Thoracic aorta (tissue), 2 donors: Measurements from ENCODE around the gene CNTLN. TPM values are rescaled to one million over a fixed set of nuclear protein-coding genes. Genes with fewer than 3 reads are reported as not detected.
A peak's percentile ranks its signal among the peaks of the same experiment; 100 is the strongest.

Experiments used
- ATAC-seq: fragments of 150-250 bp; one replicate; pipeline ENCODE4 v1.8.0; 2017; ENCODE audit warnings: low read depth; ENCODE audit not compliant: insufficient number of reproducible peaks, low FRiP score
- DNase-seq: peaks from one replicate; pipeline ENCODE4 v3.0.0-alpha.2; 2020; ENCODE audit warnings: low spot score
- H3K27ac ChIP-seq, 2 donors: fragments of 200-600 bp; sonication (generic); 1 replicate in 1 of 2; 2 replicates in 1 of 2; pipeline ENCODE4 v1.5.1; 2016; ENCODE audit warnings: mild to moderate bottlenecking in 2 of 2, moderate library complexity in 2 of 2
- H3K27me3 ChIP-seq: fragments of 200-600 bp; sonication (generic); replicated peaks from 2 replicates; pipeline ENCODE4 v1.6.0; 2016; ENCODE audit warnings: mild to moderate bottlenecking; ENCODE audit not compliant: insufficient read depth
- H3K36me3 ChIP-seq: fragments of 200-600 bp; sonication (generic); one replicate; pipeline ENCODE4 v1.5.1; 2016
- H3K4me1 ChIP-seq, 2 donors: fragments of 200-600 bp; sonication (generic); 1 replicate in 1 of 2; 2 replicates in 1 of 2; pipeline versions ENCODE4 v1.5.1 to v1.6.0; 2016; ENCODE audit warnings: low read depth in 2 of 2, mild to moderate bottlenecking in 1 of 2; ENCODE audit not compliant: control insufficient read depth in 1 of 2
- H3K4me3 ChIP-seq: fragments of 200-600 bp; sonication (generic); 2 replicates; pipeline ENCODE4 v1.5.1; 2016; ENCODE audit warnings: mild to moderate bottlenecking
- H3K9me3 ChIP-seq: fragments of 200-600 bp; sonication (generic); 2 replicates; pipeline ENCODE4 v1.5.1; 2016
- CTCF ChIP-seq: fragments of 200-600 bp; sonication (generic); IDR thresholded peaks from one replicate; pipeline ENCODE4 v1.5.1; 2019; ENCODE audit warnings: antibody characterized with exemption
- total RNA-seq, 2 donors: library from RNA; depleted of rRNA; stranded (reverse); fragments of >200 nt; gene quantifications; one replicate each; pipeline versions ENCODE4 v1.1.0 to v1.2.3, GENCODE V29; 2016

CNTLN gene
- total RNA-seq, 2 donors from 2014 or later = 11.4 to 16.4 TPM

GRCh38 chr9:17531642-17532254 is 396.9 kb downstream of the CNTLN start:
- H3K4me3 ChIP-seq = no peak overlapping the region
- H3K9me3 ChIP-seq = no peaks in the 10 kb centered on the region
- peak; percentile 47 for TF ChIP-seq CTCF
- no peak for DNase-seq
- no peaks in the 10 kb centered on the region for H3K4me1 ChIP-seq
- H3K36me3 ChIP-seq = no peaks in the 10 kb centered on the region
- H3K27ac ChIP-seq = no peak overlapping the region
- no peaks in the 10 kb centered on the region for H3K27me3 ChIP-seq
- ATAC-seq = no peak

DNA sequence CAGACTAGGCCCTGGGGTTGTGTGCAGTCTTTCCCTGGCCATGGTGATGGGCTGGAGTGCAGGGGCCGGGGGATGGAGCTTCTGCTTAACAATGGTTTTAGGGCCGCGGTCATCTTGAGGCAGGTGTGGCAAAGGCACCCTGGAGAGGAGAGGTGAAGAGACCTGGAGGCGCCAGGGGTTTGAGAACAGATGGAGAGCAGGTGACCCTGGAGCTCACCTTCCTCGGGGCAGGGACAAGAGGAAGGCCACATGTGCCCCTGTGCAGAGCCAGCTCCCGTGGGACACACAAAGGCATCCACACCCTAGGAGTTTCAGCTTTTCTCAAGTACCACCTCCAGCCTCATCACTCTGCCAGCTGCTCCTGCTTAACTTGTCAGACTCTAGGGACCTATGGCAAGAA is 397.6 kb downstream of the CNTLN start:
- ATAC-seq (no peak), DNase-seq (no peak)
- H3K4me1 ChIP-seq = no peaks in the 10 kb centered on the region
- TF ChIP-seq CTCF = no peak
- no peaks in the 10 kb centered on the region for H3K9me3 ChIP-seq
- H3K4me3 ChIP-seq = no peak overlapping the region
- H3K27ac ChIP-seq = no peak overlapping the region
- no peaks in the 10 kb centered on the region for H3K27me3 ChIP-seq
- no peaks in the 10 kb centered on the region for H3K36me3 ChIP-seq

DNA sequence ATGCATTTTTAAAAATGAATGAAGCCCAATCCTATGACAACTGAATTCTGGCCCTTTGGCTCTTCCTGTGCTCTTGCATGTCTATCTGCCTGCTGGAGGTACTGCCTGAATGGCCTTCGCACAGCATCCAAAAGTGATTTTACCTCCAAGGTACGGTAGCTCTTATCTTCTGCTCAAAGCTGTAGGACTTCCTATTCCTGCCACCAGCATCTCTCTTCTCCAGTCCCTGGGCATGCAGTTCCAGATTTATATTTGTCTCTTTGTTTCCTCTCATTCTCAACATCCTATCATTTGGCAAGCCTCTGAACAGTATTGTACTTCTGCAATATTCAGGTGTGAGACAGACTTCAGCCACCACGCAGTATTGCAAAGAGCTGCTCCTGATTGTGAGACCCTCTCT is 400.3 kb downstream of the CNTLN start:
- Histone ChIP-seq H3K9me3 (no peaks in the 10 kb centered on the region), H3K27me3 (no peaks in the 10 kb centered on the region), H3K4me3 (no peak overlapping the region), H3K4me1 (no peaks in the 10 kb centered on the region), H3K36me3 (no peaks in the 10 kb centered on the region), H3K27ac (no peak overlapping the region)
- TF ChIP-seq CTCF = no peak
- DNase-seq (no peak), ATAC-seq (no peak)

- Histone ChIP-seq H3K4me1 (no peaks in the 10 kb centered on the region), H3K36me3 (no peaks in the 10 kb centered on the region), H3K27me3 (no peaks in the 10 kb centered on the region), H3K27ac (no peak overlapping the region), H3K4me3 (no peak overlapping the region), H3K9me3 (no peaks in the 10 kb centered on the region)
- no peak for TF ChIP-seq CTCF
- DNase-seq (no peak), ATAC-seq (no peak)
Measured at GRCh38 chr9:17536027-17536426, 401.2 kb downstream of the CNTLN start.

DNA sequence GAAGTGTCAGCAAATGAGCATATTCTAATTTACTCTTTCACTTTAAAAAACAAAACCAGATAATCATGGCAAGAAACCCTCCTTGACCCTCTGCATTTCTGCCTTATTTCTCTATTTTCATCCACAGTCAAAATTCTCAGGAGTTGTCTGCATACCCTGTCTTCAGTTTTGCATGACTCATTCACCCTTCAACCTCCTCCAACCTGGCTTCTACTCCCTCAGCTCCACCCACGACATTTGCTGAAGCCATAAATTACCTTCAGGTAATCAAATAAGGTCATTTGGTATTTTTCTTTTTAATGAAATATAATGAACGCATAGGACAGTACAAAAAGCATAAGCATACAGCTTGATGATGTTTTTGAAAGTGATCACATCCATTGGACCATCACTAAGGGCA is 416.2 kb downstream of the CNTLN start:
- no peak overlapping the region for H3K4me3 ChIP-seq
- no peaks in the 10 kb centered on the region for H3K36me3 ChIP-seq
- TF ChIP-seq CTCF = no peak
- ATAC-seq = no peak
- no peaks in the 10 kb centered on the region for H3K27me3 ChIP-seq
- no peaks in the 10 kb centered on the region for H3K9me3 ChIP-seq
- H3K4me1 ChIP-seq = no peaks in the 10 kb centered on the region
- no peak for DNase-seq
- H3K27ac ChIP-seq = no peak overlapping the region
